M059J (cell line): Measurements from ENCODE around the gene PPM1K. TPM values are rescaled to one million over a fixed set of nuclear protein-coding genes. Genes with fewer than 3 reads are reported as not detected.

Source experiments
- DNase-seq: peaks from one replicate; pipeline ENCODE4 v3.0.0-alpha.2; 2012; ENCODE audit warnings: low read depth
- total RNA-seq: library from RNA; depleted of rRNA; stranded (reverse); fragments of >200 nt; shearing (Covaris generic); gene quantifications from 2 replicates; pipeline ENCODE4 v1.2.3, GENCODE V29; 2014; rRNA removed

The PPM1K gene
- total RNA-seq, 1 experiment from 2014 or later, result 23.3 TPM

DNA sequence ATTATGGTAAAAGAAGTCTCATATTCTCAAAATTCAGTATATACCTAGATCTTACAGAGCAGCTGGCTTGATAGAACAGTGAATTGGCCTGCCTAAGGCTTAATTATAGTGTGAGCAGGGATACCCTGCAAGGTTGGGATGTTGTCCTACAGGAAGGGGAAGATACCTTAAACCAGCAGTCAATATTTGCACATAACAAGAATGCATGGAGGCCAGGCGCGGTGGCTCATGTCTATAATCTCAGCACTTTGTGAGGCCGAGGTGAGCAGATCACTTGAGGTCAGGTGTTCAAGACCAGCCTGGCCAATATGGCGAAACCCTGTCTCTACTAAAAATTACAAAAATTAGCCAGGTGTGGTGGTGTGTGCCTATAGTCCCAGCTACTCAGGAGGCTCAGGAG, 67.2 kb downstream of the PPM1K start:
- DNase-seq, result no peak

DNA sequence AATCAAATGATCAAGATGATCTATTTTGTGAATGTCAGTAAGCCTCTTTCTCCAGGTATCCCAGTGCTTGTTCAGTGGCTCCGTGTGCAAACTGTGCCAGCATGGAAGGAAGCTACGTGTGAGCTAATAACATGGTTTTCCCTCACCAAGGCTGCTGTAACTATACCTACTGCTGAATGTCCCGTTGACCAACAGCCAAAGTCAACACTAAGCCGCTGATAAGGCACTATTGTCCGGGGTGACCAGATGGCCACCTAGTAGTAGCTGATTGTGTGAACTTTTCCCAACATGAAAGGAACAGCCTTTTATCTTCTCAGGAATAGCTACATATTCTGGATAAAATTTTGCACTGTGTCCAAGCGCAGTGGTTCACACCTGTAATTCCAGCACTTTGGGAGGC, 68.0 kb downstream of the PPM1K start:
- no peak for DNase-seq

DNA sequence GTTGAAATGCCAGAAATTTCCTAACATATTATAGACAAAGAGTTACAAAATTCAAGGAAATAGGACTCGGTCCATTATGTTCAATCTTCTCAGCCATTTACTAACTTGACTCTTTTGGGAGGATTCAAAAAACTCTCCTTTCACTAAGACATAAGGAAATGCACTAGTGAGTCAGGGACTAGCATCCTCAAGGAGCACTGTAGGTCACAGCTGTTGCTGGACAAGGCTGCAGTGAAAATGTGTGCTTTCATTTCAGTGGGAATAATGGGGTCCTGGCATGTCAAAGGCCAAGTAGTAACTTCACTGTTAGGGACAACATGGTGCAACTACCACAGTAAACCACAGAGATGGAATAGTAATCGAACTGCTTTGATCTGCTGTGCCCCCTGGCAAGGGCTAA, 69.0 kb downstream of the PPM1K start:
- no peak for DNase-seq

DNA sequence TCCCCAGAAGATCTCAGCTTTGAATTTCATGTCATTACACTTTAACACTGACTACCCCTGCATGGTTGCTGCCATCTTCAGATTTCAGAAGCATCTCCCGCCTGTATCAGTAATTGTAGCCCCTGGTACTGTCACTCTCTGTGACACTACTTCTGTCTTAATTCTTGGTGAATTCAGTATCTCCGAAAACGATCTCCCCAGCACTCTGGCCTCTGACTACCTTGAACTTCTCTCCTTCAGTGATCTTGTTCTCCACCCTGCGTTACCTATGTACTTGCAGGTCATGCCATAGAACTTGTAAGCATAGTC, 72.2 kb downstream of the PPM1K start:
- DNase-seq, result no peak

DNA sequence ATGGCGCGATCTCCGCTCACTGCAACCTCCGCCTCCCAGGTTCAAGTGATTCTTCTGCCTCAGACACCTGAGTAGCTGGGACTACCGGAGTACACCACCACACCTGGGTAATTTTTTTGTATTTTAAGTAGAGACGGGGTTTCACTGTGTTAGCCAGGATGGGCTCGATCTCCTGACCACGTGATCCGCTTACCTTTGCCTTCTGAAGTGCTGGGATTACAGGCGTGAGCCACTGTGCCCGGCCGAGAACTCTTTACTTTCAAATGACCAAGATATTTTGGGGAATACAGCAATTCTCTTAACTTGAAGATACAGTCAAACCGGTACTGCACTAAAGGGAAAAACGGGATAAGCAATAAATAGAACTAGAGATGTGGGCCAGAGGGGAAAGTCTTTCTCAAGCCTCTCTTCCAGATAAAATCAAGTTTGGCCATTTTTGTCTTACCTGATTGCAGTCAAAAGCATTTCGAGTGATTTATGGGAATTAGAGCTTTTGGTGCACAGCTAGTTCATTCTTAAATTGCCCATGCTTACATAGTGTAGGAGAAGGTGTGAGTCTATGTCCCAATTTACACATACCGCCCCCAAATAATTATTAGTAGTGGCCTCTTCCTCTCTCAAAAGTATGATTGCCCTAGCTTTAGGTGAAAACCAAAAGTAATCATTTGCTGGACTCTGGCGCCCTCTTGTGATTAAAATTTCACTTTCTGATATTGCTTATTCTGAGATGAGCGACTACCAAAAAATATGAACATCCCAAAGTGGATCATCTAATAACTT, 72.7 kb downstream of the PPM1K start:
- DNase-seq, result peak; percentile 57

DNA sequence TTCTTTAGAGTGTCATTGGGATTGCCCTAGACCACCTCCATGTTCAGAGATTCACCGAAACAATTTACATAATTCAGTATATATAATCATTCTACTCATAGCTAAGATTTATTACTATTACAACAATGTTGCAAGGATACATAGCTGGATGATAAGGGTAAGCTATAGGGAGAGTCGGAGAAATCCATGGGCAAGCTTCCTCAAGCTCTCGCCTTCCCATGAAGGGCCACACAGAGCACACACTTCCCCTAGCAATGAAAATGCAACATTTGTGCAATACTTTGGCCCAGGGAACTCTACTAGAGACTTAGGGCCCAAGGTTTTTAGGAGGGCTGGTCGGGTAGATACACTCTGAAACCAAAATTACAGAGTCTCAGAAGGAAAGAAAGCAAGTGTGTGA, 76.2 kb downstream of the PPM1K start:
- no peak for DNase-seq

Other genes starting within 250 kb of the PPM1K start
- gene ABCG2, start 125.9 kb downstream of the PPM1K start, total RNA-seq, result 11.9 and 14.7 TPM in 2 replicates
- 81.3 and 98.6 TPM in 2 replicates for gene HERC6, start 94.3 kb upstream of the PPM1K start, total RNA-seq
- gene HERC5, start 172.6 kb upstream of the PPM1K start, total RNA-seq, result 44.4 and 59.8 TPM in 2 replicates
- 70.0 and 107 TPM in 2 replicates for gene PYURF, start 239.2 kb upstream of the PPM1K start, total RNA-seq